Measurements from ENCODE around the gene SPACDR.
"Not testable (repeated sequence)": the region's sequence is repeated elsewhere in the genome, so short reads cannot be mapped to it uniquely, and the experiment has no call there.

SPACDR gene

DNA sequence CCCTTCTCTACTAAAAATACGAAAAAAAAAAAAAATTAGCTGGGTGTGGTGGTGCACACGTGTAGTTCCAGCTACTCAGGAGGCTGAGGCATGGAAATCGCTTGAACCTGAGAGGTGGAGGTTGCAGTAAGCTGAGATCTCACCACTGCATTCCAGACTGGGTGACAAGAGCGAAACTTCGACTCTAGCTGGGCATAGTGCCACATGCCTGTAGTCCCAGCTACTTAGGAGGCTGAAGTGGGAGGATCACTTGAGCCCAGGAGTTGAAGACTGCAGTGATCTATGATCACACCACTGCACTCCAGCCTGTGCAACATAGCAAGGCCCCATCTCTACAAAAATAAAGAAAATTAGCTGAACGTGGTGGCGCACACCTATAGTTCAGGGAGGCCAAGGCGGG lies 1.2 kb upstream of the SPACDR start:
- DNase-seq: no peak

DNA sequence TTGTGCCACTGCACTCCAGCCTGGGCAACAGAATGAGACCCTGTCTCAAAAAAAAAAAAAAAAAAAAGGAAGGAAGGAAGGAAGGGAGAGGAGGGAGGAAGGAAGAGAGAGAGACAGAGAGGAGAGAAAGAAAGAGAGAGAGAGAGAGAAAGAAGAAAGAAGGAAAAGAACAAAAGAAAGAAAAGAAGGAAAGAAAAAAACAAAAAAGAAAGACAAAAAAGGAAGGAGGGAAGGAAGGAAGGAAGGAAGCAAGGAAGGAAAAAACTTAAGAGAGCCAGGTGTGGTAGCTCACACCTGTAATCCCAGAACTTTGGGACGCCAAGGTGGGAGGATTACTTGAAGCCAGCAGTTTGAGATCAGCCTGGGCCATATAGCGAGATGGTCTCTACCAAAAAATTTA lies 731 bp upstream of the SPACDR start:
- no peak for DNase-seq

DNA sequence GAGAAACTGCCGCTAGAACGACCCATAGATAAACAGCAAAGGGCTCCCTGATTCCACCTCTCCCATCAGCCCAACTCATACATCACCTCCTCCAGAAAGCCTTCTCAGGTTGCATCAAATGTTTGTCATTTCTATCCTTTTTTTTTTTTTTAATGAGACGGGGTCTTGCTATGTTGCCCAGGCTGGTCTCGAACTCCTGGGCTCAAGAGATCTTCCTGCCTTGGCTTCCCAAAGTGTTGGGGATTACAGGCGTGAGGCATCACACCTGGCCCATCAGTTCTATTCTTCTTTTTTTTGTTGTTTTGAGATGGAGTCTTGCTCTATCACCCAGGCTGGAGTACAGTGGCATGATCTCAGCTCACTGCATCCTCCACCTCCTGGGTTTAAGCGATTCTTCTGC lies 7.0 kb downstream of the SPACDR start:
- no peak for DNase-seq

DNA sequence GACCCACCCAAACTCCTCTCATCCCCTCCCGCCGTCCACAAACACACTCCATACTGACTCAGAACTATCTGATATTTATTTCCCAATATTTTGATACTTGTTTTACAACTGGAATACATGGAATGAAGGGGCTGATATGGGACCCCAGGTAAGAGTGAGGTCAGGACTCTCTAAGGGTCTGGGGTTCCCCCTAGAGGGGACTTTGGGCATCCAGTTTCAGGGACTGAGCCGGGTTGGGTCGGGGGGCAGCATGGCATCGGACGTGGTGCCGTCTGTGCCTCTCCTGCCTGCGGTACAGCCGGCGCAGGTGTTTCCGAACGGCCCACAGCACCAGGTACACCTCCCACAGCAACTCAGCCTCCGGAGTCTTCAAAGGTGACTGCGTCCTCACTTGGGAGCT lies 7.5 kb downstream of the SPACDR start:
- DNase-seq: no peak

DNA sequence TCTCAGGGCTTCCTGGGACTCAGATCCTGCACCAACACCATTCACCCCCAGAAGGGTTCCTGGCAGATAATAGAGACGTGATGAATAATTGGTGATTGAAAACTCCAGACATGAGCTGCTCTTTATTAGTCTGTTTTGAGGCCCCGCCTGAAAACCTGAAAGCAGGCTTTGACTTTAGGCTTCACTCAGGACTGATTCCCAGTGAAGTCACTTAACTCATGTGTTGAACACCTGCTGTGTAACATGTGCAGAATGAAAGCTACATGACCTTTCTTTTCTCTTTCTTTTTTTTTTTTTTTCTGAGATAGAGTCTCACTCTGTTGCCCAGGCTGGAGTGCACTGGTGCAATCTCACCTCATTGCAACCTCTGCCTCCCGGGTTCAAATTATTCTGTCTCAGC lies 8.9 kb downstream of the SPACDR start:
- DNase-seq: no peak

DNA sequence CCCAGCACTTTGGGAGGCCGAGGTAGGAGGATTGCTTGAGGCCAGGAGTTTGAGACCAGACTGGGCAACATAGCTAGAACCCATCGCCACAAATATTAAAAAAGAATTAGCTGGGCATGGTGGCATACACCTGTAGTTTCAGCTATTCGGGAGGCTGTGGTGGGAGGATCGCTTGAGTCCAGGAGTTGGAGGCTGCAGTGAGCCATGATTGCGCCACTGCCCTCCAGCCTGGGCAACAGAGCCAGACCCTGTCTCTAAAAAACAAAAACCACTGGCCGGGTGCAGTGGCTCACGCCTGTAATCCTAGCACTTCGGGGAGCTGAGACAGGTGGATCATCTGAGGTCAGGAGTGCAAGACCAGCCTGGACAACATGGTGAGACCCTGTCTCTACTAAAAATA lies 10.2 kb downstream of the SPACDR start:
- not testable (repeated sequence) for DNase-seq

DNA sequence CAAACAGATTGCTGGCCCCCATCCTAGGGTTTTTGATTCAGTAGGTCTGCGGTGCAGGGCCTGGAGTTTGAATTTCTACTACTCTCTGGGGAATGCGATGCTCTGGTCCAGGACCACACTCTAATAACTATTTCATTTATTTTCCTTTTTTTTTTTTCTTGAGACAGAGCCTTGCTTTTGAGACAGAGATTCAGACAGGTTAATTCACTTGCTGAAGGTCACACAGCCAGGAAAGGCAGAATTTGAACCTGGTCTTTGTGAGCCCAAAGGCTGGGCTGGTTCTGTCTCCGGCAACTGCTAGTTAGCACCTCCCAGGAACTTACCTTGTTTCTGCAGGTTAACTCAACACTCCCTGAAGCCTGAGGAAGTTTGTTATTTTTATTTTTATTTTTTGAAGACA lies 11.5 kb downstream of the SPACDR start:
- DNase-seq: no peak

DNA sequence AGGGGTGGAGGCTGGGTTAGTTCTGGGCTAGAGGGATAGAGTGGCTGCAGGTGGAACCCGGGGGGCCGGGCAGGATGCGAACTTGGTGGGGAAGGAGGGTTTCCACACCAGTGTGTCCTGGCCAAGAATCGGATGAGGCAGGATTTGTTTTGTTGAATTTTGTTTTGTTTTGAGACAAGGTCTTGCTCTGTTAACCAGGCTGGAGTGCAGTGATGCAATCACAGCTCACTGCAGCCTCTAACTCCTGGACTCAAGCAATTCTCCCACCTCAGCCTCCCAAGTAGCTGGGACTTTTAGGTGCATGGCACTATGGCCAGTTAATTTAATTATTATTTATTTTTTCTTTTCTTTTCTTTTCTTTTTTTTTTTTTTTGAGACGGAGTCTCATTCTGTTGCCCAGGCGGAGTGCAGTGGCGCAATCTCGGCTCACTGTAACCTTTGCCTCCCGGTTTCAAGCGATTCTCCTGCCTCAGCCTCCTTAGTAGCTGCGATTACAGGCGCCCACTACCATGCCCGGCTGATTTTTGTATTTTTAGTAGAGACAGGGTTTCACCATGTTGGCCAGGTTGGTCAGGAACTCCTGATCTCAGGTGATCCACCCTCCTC lies 14.8 kb downstream of the SPACDR start:
- DNase-seq: no peak

DNA sequence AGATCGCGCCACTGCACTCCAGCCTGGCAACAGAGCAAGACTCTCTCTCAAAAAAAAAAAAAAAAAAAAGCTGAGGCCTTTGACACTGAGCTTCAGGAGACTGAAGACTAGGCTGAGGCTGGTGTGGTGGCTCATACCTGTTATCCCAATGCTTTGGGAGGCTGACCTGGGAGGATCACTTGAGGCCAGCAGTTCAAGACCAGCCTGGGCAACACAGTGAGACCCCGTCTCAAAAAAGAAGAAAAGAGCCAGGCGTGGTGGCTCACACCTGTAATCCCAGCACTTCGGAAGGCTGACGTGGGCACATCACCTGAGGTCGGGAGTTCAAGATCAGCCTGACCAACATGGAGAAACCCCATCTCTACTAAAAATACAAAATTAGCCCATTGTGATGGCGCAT lies 16.7 kb downstream of the SPACDR start:
- not testable (repeated sequence) for DNase-seq

DNA sequence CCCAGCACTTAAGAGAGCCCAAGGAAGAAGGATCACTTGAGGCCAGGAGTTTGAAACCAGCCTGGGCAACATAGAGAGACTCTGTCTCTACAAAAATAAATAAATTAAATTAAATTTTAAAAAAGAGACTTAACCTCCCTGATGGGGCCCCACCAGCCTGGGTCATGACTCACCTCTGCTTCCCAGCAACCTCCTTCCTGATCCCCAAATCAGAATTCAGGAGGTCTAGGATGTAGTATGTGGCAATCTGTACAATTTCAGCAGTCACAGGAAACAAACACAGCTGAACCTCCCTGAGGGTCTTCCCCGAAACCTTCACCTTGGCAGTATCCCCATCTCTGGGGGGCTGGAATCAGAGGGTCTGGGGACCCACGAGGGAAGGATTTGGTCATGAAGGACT lies 18.0 kb downstream of the SPACDR start:
- DNase-seq: no peak

DNA sequence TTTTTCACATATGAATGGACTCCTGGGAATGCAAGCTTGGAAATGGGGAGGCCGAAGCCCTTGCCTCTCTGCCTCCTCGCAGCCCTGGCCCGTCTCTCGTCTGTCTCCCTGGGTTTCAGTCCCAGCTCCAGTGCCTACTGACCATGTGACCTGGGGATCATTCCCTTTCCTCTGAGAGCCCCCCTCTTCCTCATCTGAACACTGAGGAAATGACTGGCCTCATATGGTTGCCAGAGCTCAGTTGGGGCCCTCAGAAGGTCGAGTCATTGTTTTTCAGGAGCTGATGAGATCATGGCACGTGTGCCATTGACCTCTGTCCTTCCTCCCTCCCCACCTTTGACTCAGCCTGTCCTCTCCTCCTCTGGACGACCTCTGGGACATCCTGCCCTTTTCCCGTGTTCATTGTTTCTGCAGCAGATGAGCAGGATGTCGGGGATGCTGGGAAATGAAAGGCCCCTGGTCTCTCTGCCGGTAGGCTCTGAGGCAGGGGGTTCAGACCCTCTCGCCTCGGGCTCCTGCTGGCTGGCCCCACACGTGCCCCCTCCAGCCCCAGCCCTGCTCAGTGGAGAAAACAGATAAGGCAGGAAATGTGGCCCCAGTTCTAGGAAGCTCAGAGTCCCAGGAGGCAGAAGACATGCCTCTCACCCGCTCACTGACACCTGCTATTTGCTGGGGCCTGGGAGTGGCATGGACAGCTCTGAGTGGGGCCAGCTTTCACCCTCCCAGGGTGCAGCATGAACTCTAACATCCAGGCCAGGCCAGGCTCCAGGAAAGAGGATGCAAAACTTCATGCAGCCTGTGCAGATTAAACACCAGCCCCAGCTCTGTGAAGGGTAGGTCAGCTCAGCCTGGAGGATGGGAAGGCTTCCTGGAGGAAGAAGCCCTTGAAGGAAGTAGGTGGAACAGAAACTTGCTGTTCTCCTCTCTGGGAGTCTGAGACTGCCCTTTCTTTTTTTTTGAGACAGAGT lies 19.5 kb downstream of the SPACDR start:
- DNase-seq: no peak

DNA sequence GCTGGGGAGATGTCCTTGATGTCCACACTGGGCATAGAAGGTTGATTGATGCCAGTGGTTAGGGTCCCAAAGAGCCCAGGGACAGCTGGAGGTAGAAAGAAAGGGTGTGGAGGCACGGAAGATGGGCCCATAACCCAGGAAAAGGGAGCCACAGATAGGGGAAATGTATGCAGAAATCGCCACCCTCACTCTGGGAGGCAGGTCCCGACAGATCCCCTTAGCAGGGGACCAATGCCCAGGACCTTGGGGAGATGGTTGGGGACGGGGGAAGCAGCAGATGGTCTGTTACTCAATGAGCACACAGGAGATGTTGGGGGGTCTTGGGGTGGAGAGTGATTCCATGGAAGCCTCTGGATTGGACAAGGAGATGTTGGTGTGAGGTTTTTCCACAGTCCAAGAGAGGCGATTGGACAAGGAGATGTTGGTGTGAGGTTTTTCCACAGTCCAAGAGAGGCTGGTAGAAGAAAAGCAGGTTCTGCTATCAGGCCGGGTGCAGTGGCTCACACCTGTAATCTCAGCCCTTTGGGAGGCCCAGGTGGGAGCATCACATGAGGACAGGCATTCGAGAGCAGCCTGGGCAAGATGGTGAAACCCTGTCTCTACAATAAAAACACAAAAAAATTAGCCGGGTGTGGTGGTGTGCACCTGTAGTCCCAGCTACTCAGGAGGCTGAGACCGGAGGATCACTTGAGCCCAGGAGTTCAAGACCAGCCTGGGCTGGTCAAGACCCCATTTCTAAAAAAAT lies 20.8 kb downstream of the SPACDR start:
- no peak for DNase-seq

DNA sequence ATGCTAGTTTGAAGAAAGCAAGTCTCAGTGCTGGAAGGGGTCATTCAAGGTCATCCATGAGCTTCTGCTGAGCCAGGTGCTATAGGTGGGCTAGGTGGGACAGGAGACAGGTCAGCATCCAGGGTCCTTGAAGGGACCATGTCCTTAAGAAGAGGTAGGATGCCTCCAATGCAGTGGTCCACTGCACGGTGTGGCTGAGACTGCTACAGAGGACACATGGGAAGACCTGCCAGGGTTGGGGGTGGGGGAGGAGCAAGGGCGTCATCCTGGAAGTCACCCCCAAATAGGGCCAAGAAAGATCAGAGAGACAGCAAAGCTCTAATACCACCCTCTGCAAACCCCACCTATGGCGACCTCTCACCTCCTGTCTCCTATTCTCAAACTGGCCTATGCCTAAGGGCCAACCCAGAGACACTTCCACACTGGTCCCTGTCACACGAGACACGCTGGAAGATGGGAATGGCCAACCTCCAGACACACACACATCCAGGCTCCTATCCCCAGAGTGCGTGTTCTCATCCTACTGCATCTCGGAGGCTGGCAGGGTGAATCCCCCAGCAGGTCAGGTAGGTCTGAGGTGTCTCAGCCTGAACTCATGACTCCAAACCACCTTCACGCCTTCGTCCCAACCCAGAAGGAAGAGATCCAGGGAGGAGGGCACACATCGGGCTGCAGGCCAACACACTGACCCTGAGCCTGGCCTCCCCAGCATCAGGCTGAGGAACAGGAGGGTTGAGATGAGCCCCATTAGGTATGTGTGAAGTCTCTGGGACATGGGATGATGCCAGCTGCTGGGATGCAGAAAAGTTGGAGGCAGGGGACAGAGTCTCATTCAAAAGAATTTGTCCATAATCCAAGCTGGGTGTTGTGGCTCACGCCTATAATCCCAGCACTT lies 22.2 kb downstream of the SPACDR start:
- DNase-seq: no peak

DNA sequence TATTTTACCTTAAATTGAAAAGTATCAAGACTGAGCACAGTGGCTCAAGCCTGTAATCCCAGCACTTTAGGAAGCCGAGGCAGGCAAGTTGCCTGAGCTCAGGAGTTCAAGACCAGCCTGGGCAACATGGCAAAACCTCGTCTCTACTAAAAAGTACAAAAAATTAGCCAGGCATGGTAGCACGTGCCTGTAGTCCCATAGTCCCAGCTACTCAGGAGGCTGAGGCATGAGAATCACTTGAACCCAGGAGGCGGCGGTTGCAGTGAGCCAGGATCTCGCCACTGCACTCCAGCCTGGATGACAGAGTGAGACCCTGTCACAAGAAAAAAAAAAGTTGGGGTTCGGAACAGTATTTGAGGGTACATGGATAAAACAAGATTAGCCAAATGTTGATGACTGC lies 24.8 kb downstream of the SPACDR start:
- not testable (repeated sequence) for DNase-seq

DNA sequence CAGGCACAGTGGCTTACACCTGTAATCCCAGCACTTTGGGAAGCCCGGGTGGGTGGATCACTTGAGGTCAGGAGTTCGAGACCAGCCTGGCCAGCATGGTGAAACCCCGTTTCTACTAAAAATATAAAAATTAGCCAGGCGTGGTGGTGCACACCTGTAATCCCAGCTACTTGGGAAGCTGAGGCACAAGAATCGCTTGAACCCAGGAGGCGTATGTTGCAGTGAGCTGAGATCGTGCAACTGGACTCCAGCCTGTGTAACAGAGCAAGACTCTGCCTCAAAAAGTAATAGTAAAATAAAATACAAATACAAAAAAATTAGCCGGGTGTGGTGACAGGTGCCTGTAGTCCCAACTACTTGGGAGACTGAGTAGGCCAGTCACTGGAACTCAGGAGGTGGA lies 25.3 kb downstream of the SPACDR start:
- DNase-seq: not testable (repeated sequence)

DNA sequence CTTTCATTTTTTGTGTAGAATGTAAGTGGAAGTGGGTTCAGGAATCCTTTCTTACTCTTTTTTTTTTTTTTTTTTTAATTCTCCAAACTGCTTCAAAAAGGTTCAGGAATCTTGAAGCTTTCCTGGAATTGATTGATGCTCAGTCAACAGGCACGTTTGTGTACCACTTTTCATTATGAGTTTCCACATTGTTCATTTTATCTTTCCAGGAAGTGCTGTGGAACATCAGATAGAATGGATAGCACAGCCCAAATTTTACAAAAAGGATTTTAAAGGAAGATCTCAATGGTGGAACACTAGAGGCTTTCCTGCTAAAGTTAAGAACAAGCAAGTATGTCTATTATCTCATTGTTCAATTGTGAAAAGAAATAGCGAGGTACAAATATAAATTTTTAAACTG lies 25.9 kb downstream of the SPACDR start:
- DNase-seq: no peak

DNA sequence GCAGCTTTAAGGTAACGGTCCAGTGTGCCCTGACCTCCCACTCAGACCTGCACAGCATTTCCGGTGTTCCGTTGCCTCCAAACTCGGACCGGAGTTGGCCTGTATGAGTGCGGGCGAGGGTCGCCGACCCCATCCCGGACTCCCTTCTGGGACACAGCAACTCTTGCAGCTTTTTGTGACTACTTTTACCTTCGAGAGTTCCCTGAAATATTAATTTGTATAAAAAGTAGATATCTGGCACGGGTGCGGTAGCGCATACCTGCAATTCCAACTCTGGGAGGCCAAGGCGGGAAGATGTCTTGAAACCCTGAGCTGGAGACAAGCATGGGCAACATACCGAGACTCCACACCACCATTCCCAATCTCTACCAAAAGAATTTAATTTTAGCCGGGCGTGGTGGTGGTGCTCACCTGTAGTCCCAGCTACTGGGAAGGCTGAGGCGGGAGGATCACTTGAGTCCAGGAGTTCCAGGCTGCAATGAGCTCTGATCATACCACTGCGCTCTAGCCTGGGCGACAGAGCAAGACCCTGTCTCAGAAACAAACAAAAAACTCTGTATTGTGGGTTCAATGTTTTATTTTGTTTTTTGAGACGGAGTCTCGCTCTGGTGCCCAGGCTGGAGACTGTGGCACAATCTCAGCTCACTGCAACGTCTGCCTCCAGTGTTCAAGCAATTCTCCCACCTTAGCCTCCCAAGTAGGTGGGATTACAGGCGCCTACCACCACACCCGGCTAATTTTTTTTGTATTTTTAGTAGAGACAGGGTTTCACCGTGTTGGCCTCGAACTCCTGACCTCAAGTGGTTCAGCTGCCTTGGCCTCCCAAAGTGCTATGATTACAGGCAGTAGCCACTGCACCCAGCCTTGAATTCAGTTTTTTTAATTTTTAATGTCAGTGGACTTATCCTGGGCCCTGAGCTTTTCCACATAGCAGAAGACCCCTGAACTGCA lies 26.6 kb downstream of the SPACDR start:
- DNase-seq: no peak

DNA sequence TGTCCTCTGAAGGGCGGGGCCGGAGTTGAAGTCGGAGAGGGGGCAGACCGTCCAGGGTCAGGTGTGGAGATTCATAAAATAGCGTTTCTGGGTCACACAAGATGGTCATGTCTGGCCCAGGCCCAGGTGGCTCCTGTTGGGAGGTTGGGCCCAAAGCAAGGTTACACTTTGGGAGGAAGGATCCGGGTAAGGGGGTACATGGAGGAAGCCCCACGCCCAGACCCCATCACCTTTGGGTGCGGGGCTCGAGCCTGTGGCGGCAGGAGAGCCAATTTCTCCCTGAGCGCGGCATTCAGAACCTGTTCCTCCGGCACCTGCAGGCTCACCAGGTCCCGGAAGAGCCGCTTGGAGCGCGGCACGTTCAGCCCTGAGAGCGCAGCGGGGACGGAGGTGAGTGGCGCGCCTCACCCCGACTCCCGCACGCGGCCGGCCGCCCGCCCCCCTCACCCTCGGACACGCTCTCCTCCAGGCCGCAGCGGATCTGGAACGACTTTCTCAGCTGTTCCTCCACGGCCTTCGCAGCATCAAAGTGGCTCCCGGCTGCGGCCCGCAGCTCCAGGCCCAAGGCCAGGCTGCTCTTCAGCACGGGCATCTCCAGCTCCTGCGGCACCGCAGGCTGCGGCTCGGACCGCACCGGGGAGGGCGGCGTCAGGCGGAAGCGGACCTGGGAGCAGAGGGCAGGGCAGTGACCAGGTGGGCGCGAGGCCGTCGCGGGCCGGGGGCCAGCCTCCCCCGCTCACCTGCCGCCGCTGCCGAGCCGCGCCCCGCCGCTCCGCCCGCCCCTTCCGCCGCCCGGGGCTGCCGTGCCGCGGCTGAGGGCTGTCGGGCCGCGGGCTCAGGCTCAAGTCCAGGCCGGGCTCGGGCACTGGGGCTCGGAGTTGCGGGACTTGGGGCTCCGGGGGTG lies 28.4 kb downstream of the SPACDR start:
- no peak for DNase-seq

DNA sequence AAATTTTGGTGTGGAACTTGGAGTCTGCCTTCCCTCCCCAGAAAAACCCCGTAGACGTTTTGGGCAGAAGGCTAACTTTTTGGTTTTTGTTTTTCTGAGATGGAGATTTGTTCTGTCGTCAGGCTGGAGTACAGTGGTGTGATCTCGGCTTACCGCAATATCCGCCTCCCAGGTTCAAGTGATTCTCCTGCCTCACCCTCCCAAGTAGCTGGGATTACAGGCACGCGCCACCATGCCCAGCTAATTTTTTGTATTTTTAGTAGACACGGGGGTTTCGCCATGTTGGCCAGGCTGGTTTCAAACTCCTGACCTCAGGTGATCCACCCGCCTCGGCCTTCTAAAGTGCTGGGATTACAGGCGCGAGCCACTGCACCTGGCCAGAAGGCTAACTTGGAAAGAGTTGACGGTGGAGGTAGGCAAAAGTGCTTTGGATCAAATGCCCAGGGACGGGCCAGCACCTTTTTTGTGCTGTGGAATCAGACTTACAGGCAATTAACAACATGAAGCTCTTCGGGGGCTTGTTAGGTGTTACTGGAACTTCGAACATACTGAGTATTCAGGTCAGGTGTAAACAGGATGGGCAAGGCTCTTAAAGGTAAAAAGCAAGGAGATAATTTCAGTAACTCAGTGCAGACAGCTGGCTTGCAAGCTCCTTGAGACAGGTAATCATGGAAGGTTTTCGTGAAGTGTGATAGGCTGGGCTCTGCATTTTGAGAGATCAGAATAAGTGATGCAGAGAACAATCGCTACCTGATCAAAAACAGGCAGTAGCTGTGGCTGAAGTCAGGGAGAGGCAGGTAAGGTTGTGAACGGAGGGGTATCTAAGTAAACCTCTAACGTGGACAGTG lies 29.5 kb downstream of the SPACDR start:
- no peak for DNase-seq
